ENCODE results near the gene STOML2. TPM values are rescaled to one million over a fixed set of nuclear protein-coding genes. Genes with fewer than 3 reads are reported as not detected.

STOML2 gene
- total RNA-seq, 1 donor from 2014 or later = 248 TPM

DNA sequence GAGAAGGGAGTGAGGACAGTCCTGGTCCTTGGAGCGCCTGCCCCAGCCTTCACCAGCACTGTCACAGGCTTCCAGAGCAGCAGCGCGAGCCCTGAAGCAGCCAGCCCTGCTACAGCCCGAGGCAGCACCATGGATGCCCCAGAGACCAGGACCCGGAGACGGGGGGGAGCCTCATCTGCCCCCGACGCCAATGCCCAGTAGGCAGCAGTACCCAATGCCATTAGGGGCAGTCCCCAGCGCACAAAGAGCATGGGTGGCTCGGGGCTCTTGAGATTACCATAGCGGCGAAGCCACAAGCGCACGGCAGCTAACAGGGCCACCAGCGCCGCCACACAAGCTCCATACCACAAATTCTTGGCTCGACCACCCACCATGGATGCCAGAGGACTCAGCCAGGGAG lies 11.4 kb downstream of the STOML2 start:
- H3K4me3 ChIP-seq (ENCODE audit: low read depth, low read length) = no peak overlapping the region
- FAIRE-seq (no peak), DNase-seq (ENCODE audit: low read depth) (no peak)
- H3K36me3 ChIP-seq (ENCODE audit: control insufficient read depth, insufficient read depth, low read length) = peaks cover 20% of the 10 kb centered on the region
- H3K27me3 ChIP-seq (ENCODE audit: control insufficient read depth, insufficient read depth, low read length) = no peaks in the 10 kb centered on the region
- TF ChIP-seq CTCF (IDR thresholded peaks at IDR 0.05; ENCODE audit: insufficient read depth, low read length, severe bottlenecking) = no peak

- TF ChIP-seq CTCF (IDR thresholded peaks at IDR 0.05; ENCODE audit: insufficient read depth, low read length, severe bottlenecking) = no peak
- FAIRE-seq (no peak), DNase-seq (ENCODE audit: low read depth) (no peak)
- Histone ChIP-seq H3K36me3 (ENCODE audit: control insufficient read depth, insufficient read depth, low read length) (peaks cover 20% of the 10 kb centered on the region), H3K27me3 (ENCODE audit: control insufficient read depth, insufficient read depth, low read length) (no peaks in the 10 kb centered on the region), H3K4me3 (ENCODE audit: low read depth, low read length) (no peak overlapping the region)
Observed at GRCh38 chr9:35089434-35089833, 13.5 kb downstream of the STOML2 start.

- no peak for TF ChIP-seq CTCF (IDR thresholded peaks at IDR 0.05; ENCODE audit: insufficient read depth, low read length, severe bottlenecking)
- Histone ChIP-seq H3K27me3 (ENCODE audit: control insufficient read depth, insufficient read depth, low read length) (no peaks in the 10 kb centered on the region), H3K36me3 (ENCODE audit: control insufficient read depth, insufficient read depth, low read length) (peaks cover 5% of the 10 kb centered on the region), H3K4me3 (ENCODE audit: low read depth, low read length) (no peak overlapping the region)
- DNase-seq (ENCODE audit: low read depth) (no peak), FAIRE-seq (no peak)
Observed at GRCh38 chr9:35085078-35085477, 17.9 kb downstream of the STOML2 start.

DNA sequence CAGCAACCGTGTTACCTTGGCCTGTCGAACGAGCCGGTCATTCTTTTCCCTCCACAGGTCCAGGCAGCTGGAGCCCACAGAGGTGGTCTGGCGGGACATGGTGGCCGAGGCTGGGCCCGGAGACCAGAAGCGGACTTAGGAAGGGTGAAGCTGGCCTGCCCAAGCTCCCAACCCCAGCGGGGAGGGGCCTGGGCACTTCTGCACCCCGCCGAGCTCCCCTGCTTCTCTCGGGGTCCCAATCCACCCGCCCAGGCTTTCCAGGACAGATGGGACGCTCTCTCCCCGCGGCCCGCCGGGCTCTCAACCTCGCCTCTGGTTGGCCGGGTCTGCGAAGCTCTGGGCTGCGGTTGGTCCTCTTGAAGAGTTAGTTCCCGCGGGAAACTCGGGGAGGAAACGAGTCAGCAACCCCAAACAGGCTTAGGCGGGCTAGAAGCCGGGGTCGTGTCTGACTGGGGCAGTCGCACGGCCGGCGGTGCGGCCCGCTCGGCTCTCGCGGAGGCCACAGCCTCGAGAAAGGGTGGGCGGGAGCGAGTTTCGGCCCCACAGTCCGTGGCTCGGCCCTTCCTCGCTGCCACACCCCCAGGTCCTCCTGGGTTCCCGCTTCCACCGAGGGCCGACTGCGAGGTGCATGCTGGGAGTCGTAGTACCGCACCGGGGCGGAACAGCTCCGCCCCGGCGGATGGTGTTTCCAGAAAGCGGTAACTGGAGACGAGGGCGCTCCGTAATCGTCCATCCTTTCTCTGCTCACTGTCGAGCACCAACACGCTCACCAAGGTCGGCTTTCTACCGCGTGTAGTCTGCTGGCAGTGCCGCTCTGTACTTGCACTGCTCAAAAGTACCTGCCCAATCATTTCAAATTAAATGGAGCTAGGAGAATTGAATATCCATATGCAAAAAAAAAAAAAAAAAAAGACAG lies 23.2 kb downstream of the STOML2 start, which contains the start of gene FANCG:
Gene FANCG (minus strand): TSS at position 517 of the 916 bp plus-strand sequence. CDS start 418 bp downstream, at position 99.
- Histone ChIP-seq H3K27me3 (ENCODE audit: control insufficient read depth, insufficient read depth, low read length) (no peaks in the 10 kb centered on the region), H3K36me3 (ENCODE audit: control insufficient read depth, insufficient read depth, low read length) (peaks cover 2% of the 10 kb centered on the region), H3K4me3 (ENCODE audit: low read depth, low read length) (peak within 1 kb of the TSS; percentile 77)
- TF ChIP-seq CTCF (IDR thresholded peaks at IDR 0.05; ENCODE audit: insufficient read depth, low read length, severe bottlenecking) = peak; percentile 13
- DNase-seq (ENCODE audit: low read depth) = peak; percentile 88
- no peak for FAIRE-seq

- FAIRE-seq = no peak
- peak overlapping the region; percentile 77 for H3K4me3 ChIP-seq (ENCODE audit: low read depth, low read length)
- TF ChIP-seq CTCF (IDR thresholded peaks at IDR 0.05; ENCODE audit: insufficient read depth, low read length, severe bottlenecking) = no peak
- peaks cover 2% of the 10 kb centered on the region for H3K36me3 ChIP-seq (ENCODE audit: control insufficient read depth, insufficient read depth, low read length)
- no peak for DNase-seq (ENCODE audit: low read depth)
- no peaks in the 10 kb centered on the region for H3K27me3 ChIP-seq (ENCODE audit: control insufficient read depth, insufficient read depth, low read length)
Observed at GRCh38 chr9:35079041-35079425, 23.9 kb downstream of the STOML2 start.
